T-helper 22 cell (primary cell): ENCODE data around the gene BANK1.

Experiments used
- DNase-seq: peaks from one replicate; pipeline ENCODE4 v3.0.0-alpha.2; 2020; ENCODE audit warnings: low read depth

BANK1 gene

DNA sequence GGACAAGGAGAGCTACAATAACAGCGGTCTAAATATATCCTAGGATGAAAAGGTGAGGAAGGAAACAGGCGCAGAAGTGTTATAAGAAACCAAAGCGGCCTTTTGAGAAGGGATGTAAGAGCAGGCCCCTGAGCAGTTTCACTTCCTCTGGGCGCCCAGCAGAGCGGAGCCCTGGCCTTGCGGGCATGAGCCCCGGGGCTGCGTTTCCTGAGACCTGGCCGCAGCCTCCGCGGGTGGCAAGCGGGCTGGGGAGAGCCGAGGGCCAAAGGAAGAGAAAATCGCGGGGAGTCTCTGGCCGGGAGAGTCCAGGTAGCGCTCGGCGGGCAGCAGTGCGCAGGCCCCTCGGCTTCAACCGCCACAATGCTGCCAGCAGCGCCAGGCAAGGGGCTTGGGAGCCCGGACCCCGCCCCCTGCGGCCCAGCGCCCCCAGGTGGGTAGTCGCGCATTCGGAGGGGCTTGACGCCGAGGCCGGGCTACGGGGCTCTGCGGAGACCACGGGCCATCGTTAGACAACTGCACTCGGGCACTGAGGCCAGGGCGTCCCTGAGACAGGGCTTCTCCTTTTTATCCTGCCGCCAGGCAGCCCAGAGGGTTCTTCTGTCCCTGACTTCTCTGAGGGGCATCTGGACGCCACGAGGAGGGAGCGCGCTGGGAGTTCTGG lies at the start of gene BANK1:
Gene BANK1 (plus strand): TSS at position 210 of the 661 bp plus-strand sequence. CDS start 151 bp downstream, at position 361.
- no peak for DNase-seq

GRCh38 chr4:101753721-101754120 lies 36.8 kb upstream of the BANK1 start:
- DNase-seq = no peak

GRCh38 chr4:101756181-101756580 lies 34.3 kb upstream of the BANK1 start:
- no peak for DNase-seq

DNA sequence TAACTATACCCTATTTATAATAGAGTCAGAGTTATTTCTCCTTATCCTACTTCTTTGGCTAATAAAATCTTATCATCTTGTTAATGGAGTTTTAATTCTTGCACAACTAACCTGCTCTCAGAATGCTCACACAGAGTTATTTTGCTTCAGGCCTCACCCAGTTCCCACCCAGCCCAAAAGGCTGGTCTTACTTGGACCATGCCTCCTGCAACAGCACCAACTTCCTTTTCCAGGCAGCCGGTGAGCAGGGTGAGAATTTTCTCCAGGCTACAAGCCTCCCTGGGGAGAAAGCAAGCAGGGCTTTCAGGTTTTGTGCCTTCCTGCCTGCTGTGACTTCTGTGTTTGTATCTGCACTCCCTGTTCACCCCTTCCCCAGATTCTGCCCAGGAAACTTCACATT lies 29.1 kb upstream of the BANK1 start:
- no peak for DNase-seq

DNA sequence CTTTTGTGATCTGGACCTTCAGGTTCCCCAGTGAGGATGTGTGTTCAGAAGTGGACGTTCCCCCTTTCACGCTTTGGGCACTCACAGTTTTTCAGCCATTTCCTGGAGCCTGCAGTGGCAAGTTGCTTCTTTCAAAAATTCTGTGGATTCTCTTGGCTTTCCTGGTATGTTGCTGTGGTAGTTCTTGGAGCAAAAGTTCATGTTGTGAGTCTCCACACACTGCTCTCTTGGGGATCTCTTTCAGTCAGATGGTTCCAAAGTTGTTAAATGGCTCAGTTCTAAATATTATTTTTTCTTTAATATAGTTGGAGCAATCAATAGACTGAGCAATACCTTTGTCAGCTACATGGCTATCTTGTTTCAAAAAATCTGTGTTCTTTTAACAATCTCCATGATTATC lies 28.5 kb upstream of the BANK1 start:
- DNase-seq = no peak

- DNase-seq = no peak
These were observed 28.0 kb upstream of the BANK1 start for GRCh38 chr4:101762534-101762933.

DNA sequence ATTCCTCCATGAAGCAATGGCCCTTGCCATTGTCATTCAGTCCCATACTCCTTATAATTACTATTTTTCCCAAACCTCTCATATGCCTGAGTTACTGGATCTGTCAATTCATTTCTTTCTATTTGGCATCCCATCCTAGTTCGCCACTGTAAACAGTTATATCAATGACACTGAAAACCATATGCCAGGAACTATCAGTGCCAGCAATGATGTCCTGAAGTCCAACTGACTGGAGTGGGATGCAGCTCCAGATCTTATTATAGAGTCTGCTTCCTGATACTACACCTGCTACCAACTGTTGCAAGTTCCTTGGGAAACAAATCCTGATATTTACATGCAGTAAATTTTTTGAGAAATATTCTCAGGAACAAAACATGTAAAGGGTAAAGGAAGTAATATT lies 27.0 kb upstream of the BANK1 start:
- no peak for DNase-seq

DNA sequence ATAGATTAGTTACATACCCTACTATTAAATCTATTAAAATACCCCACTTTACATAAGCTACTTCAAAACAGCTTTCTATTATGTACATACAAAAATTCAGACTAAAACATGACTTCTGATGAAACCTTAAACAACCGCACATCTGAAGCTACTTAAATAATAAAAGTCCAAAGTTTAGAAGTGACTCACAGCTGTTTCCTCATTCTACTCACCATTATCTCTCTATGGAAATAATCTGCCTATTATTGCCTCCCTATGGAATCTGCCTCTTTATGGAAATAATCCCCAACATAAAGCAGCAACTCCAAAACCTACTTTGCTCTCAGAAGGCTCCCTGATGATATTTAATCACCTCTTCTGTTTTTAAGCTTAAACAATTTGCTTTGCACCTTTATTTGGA lies 15.7 kb upstream of the BANK1 start:
- DNase-seq = no peak

DNA sequence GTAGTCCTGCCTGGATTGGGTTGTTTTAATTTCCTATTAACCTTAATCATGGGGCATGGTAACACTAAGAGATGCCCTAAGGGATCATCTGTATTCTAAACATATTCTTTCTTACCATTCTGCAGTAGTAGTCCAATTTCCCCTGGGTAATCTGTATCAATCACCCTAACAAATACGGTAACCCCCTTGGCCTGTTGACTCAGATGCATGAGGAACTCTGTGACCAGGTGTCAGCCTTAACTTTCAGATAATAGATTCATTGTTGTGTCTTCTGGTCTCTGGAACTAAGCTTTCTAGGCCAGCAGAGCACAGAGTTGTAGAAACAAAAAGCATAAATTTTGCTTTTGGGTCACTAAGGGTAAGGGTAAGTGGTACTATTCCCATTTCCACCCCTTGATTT lies 13.1 kb upstream of the BANK1 start:
- no peak for DNase-seq

DNA sequence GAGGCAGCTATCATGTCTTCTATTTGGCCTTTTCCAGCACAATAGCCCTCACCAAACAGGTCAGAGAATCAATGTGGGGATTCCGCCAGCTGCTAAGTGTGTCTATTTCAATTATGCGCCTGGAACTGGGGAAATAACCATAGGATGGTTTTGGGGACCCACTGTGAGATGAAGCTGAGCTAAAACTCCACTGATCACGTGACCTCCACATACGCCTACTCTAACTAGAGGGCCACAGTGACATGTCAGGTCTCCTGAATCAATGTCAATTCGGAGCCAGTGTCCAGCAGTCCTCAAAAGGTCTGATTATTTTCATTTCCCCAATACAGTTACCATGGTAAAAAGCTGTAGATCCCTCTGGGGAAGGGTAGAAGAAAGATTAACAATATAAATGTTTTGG lies 10.2 kb upstream of the BANK1 start:
- DNase-seq = no peak

- no peak for DNase-seq
These were observed 8.0 kb upstream of the BANK1 start for GRCh38 chr4:101782546-101782945.

DNA sequence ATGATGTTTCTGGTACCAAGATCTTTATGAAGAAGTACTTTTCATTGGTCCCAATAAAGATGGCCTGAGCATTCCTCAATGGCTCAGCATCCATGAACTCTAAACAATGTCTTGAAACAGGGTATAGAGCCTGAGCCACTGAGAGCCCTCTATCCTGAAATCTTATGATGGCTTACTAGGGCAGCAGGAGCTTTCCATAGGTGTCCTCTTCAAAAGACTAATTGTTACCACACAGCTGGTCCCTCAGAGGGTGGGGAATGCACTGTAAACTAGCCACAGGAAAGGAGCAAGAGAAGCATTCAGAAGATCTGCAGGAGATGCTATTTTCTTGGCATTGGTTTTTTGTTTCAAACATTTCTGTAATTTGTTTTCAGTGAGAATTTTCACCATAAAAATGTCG lies 5.6 kb upstream of the BANK1 start:
- no peak for DNase-seq

- no peak for DNase-seq
These were observed 5.0 kb upstream of the BANK1 start for GRCh38 chr4:101785486-101785885.

- no peak for DNase-seq
These were observed 2.7 kb upstream of the BANK1 start for GRCh38 chr4:101787701-101788316.

DNA sequence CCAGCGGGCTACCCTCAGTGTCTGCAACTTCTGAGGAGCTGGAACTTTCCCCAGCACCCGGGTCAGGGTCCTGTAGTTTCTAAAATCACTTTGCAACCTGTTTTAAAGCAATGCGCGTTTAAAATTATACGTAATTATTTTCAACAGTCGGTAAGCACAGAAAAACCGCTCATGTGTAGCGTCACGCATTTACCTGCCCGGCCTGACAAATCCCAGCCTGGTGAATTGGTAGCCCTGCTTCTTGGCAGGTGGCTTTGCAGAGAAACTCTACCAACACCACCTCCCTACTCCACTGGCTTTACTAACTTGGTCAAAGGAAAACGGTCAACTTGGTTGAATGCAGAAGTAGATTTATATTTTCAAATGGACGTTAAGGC lies 640 bp downstream of the BANK1 start:
- no peak for DNase-seq

DNA sequence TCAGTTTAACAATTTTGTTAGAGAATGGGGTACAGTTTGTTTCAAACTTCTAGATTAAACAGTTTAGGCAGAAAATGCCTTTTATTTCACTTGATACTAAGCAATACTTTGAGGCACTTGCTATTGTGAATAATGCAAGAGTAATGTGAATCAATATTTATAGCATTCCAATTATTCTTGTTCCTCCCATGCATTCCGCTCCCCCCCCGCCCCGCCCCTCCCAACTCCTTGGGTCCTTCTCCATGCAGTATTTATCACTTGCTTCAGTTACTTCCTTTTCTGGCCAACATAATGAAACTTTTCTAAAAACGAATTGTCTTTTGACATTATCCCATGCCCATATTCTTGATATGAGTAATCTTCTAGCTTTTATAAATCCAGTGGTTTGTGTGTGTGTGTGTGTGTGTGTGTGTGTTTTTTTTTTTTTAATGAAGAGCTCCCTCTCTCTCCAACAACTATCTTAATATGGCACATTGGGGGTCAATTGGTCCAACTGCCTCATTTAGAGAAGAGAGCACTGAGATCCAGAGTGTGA lies 1.6 kb downstream of the BANK1 start:
- DNase-seq = no peak

DNA sequence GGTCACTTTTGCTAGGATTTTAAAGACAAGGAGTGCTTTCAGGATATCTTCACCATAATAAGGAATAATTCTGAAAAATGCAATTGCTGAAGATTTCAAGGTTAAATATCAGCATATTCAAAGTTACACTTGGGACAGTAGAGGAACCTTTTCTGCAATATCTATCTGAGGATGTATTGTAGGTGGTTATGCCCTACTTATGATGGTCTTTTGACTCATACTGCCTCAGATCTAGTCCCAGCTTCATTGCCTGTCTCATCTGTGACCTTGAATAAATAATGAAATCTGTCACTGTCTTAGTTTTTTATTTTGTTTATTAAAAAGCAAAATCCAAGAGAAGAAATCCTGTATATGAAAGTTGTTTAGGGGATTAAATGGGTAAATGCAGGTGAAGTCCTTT lies 2.9 kb downstream of the BANK1 start:
- no peak for DNase-seq

- DNase-seq = no peak
These were observed 4.3 kb downstream of the BANK1 start for GRCh38 chr4:101794806-101795205.

DNA sequence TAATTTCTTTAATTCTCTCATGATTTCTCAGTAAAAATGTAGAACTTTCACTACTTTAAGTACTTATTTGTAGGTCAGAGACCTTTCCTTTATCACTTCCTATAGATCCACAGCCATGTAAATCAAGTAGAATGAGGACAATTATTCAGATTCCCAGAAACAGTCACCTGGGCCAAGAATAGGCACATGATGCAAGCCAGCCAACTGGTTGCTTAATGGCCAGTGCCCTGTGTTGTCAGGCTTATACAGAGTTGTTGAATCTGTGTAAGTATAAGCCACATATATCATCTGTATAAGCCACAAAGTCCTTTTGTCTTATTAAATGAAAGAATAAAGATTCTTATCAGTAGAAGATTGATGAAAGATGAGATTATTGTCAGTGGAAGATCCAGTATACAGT lies 5.2 kb downstream of the BANK1 start:
- DNase-seq = no peak

GRCh38 chr4:101801958-101802357 lies 11.4 kb downstream of the BANK1 start:
- DNase-seq = no peak

DNA sequence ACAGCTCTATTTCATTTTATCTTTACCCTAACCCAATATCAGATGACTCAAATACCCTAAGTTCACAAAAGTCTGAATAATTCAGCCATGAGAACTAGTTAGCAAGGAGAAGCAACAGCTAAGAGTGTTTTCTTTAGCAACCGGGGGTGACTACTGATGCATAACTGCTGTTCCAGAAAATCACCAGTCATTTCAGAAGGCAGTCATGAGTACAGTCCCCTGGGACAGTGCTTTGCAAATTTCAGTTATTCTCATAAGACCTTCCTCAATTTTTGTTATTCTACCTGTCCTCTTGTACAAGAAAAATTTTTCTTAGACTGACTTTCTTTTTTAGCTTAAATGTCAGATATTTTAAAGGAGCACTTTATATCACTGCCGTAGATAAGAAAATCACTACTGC lies 16.4 kb downstream of the BANK1 start:
- no peak for DNase-seq

- no peak for DNase-seq
These were observed 16.8 kb downstream of the BANK1 start for GRCh38 chr4:101807351-101807750.

- no peak for DNase-seq
These were observed 23.1 kb downstream of the BANK1 start for GRCh38 chr4:101813604-101814003.

DNA sequence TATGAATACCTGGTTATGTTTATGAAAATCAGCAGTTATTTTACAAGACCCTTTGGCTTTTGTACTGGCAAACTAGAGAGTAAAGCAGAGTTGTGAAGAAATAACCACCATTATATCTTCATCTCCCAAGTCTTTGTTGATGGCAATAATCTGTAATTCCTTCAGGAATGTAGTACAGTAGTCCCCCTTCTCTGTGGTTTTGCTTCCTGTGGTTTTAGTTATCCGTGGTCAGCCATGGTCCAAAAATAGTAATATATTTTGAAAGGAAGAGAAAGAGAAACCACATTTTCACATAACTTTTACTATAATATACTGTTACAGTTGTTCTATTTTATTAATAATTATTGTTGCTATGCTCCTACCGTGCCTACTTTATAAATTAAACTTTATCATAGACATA lies 27.8 kb downstream of the BANK1 start:
- DNase-seq = no peak
